Large intestine (tissue), 3 donors: Measurements from ENCODE around the gene DEXI. TPM values are rescaled to one million over a fixed set of nuclear protein-coding genes. Genes with fewer than 3 reads are reported as not detected.

Experiments used
- DNase-seq, 2 donors: peaks; one replicate each; pipeline versions ENCODE4 v3.0.0 to v3.0.0-alpha.2; 2013
- H3K27ac ChIP-seq: one replicate; pipeline ENCODE4 v1.5.1; 2013; ENCODE audit warnings: low read length
- H3K27me3 ChIP-seq: 2 replicates; pipeline ENCODE4 v1.6.1; 2013; ENCODE audit warnings: low read length; ENCODE audit not compliant: control insufficient read depth, insufficient read depth
- H3K36me3 ChIP-seq: 2 replicates; pipeline ENCODE4 v1.6.1; 2013; ENCODE audit warnings: low read length; ENCODE audit not compliant: control insufficient read depth, insufficient read depth
- H3K4me1 ChIP-seq: one replicate; pipeline ENCODE4 v1.6.1; 2013; ENCODE audit warnings: low read length; ENCODE audit not compliant: control insufficient read depth, insufficient read depth
- H3K4me3 ChIP-seq: one replicate; pipeline ENCODE4 v1.5.1; 2013; ENCODE audit warnings: low read length
- H3K9me3 ChIP-seq: one replicate; pipeline ENCODE4 v1.6.1; 2013; ENCODE audit warnings: mild to moderate bottlenecking, low read depth, low read length, moderate library complexity; ENCODE audit not compliant: control insufficient read depth
- WGBS: methylation state at CpG from one replicate; pipeline ENCODE4 v1.1.5; 2013; ENCODE audit warnings: low lambda C conversion rate; ENCODE audit not compliant: insufficient coverage; 5-methylcytosine and 5-hydroxymethylcytosine counted together
- polyA plus RNA-seq: library from polyadenylated mRNA; unstranded; fragments of 120-200 nt; gene quantifications from one replicate; pipeline ENCODE4 v1.2.1, GENCODE V29; 2013

Gene DEXI
- polyA plus RNA-seq, 1 donor, result 31.8 TPM

GRCh38 chr16:10919003-10919351 lies 23.3 kb downstream of the DEXI start:
- Histone ChIP-seq H3K36me3 (peaks cover 8% of the 10 kb centered on the region), H3K27me3 (no peaks in the 10 kb centered on the region), H3K9me3 (no peaks in the 10 kb centered on the region), H3K4me3 (no peak overlapping the region), H3K27ac (no peak overlapping the region), H3K4me1 (peaks cover 14% of the 10 kb centered on the region)
- no peak for DNase-seq
- WGBS, result no CpG with 5 or more reads among the region's 7 CpGs

- Histone ChIP-seq H3K9me3 (no peaks in the 10 kb centered on the region), H3K27ac (no peak overlapping the region), H3K27me3 (no peaks in the 10 kb centered on the region), H3K4me1 (peaks cover 14% of the 10 kb centered on the region), H3K36me3 (peaks cover 8% of the 10 kb centered on the region), H3K4me3 (no peak overlapping the region)
- no CpG with 5 or more reads among the region's 21 CpGs for WGBS
- peak; percentile 87 to 92 for DNase-seq
These were observed 23.8 kb downstream of the DEXI start for GRCh38 chr16:10918294-10919002.

- Histone ChIP-seq H3K4me3 (no peak overlapping the region), H3K27me3 (no peaks in the 10 kb centered on the region), H3K27ac (peak overlapping the region; percentile 71), H3K36me3 (peaks cover under 1% of the 10 kb centered on the region), H3K9me3 (no peaks in the 10 kb centered on the region), H3K4me1 (peaks cover 14% of the 10 kb centered on the region)
- DNase-seq, result no peak
- WGBS, result 50% methylated on average over 2 of the region's 3 CpGs
These were observed 25.7 kb downstream of the DEXI start for GRCh38 chr16:10916534-10916933.

- peaks cover 10% of the 10 kb centered on the region for H3K4me1 ChIP-seq
- DNase-seq, result no peak
- no peaks in the 10 kb centered on the region for H3K9me3 ChIP-seq
- H3K27ac ChIP-seq, result no peak overlapping the region
- H3K4me3 ChIP-seq, result no peak overlapping the region
- no peaks in the 10 kb centered on the region for H3K36me3 ChIP-seq
- peaks cover 2% of the 10 kb centered on the region for H3K27me3 ChIP-seq
These were observed 31.0 kb downstream of the DEXI start for GRCh38 chr16:10911267-10911666.

- no peak overlapping the region for H3K4me3 ChIP-seq
- peaks cover 2% of the 10 kb centered on the region for H3K27me3 ChIP-seq
- H3K36me3 ChIP-seq, result no peaks in the 10 kb centered on the region
- no peaks in the 10 kb centered on the region for H3K4me1 ChIP-seq
- no peaks in the 10 kb centered on the region for H3K9me3 ChIP-seq
- no CpG with 5 or more reads among the region's 21 CpGs for WGBS
- no peak for DNase-seq
- H3K27ac ChIP-seq, result no peak overlapping the region
These were observed 34.6 kb downstream of the DEXI start for GRCh38 chr16:10907757-10908045.

- Histone ChIP-seq H3K9me3 (no peaks in the 10 kb centered on the region), H3K4me1 (no peaks in the 10 kb centered on the region), H3K27ac (no peak overlapping the region), H3K27me3 (peaks cover 2% of the 10 kb centered on the region), H3K4me3 (no peak overlapping the region), H3K36me3 (no peaks in the 10 kb centered on the region)
- DNase-seq, result no peak
- WGBS, result no CpG with 5 or more reads among the region's 46 CpGs
These were observed 35.1 kb downstream of the DEXI start for GRCh38 chr16:10906914-10907756.

GRCh38 chr16:10906482-10906881 lies 35.8 kb downstream of the DEXI start:
- H3K27me3 ChIP-seq, result peaks cover 2% of the 10 kb centered on the region
- no peaks in the 10 kb centered on the region for H3K36me3 ChIP-seq
- DNase-seq, result no peak
- H3K27ac ChIP-seq, result no peak overlapping the region
- H3K9me3 ChIP-seq, result no peaks in the 10 kb centered on the region
- WGBS, result no CpG with 5 or more reads among the region's 19 CpGs
- H3K4me3 ChIP-seq, result no peak overlapping the region
- no peaks in the 10 kb centered on the region for H3K4me1 ChIP-seq

GRCh38 chr16:10902999-10903398 lies 39.3 kb downstream of the DEXI start:
- no peaks in the 10 kb centered on the region for H3K36me3 ChIP-seq
- no peak overlapping the region for H3K27ac ChIP-seq

GRCh38 chr16:10897134-10897533 lies 45.1 kb downstream of the DEXI start:
- Histone ChIP-seq H3K4me3 (no peak overlapping the region), H3K27ac (no peak overlapping the region), H3K4me1 (no peaks in the 10 kb centered on the region), H3K9me3 (no peaks in the 10 kb centered on the region), H3K36me3 (no peaks in the 10 kb centered on the region), H3K27me3 (no peaks in the 10 kb centered on the region)
- no CpG with 5 or more reads among the region's 5 CpGs for whole genome bisulfite sequencing
- DNase-seq, result no peak

More at GRCh38 chr16:10902999-10903398, 39.3 kb downstream of the DEXI start:
- no peak overlapping the region for H3K4me3 ChIP-seq
- no peaks in the 10 kb centered on the region for H3K9me3 ChIP-seq
- no peaks in the 10 kb centered on the region for H3K4me1 ChIP-seq
- no peak for DNase-seq
- WGBS, result 100% methylated on average over 1 of the region's 1 CpG
- no peaks in the 10 kb centered on the region for H3K27me3 ChIP-seq

- DNase-seq, result no peak
- Histone ChIP-seq H3K36me3 (no peaks in the 10 kb centered on the region), H3K27me3 (no peaks in the 10 kb centered on the region), H3K9me3 (no peaks in the 10 kb centered on the region), H3K4me1 (no peaks in the 10 kb centered on the region), H3K27ac (no peak overlapping the region), H3K4me3 (no peak overlapping the region)
- no CpG with 5 or more reads among the region's 2 CpGs for WGBS
These were observed 45.5 kb downstream of the DEXI start for GRCh38 chr16:10896723-10897122.

- no CpG with 5 or more reads among the region's 3 CpGs for WGBS
- H3K4me3 ChIP-seq, result no peak overlapping the region
- no peaks in the 10 kb centered on the region for H3K27me3 ChIP-seq
- no peak overlapping the region for H3K27ac ChIP-seq
- no peak for DNase-seq
- no peaks in the 10 kb centered on the region for H3K4me1 ChIP-seq
- no peaks in the 10 kb centered on the region for H3K9me3 ChIP-seq
- no peaks in the 10 kb centered on the region for H3K36me3 ChIP-seq
These were observed 46.1 kb downstream of the DEXI start for GRCh38 chr16:10896165-10896564.
